HG03354 (cell line): ENCODE measurements around the gene UPF1.
"Not testable (repeated sequence)": the region's sequence is repeated elsewhere in the genome, so short reads cannot be mapped to it uniquely, and the experiment has no call there.

ENCODE experiments used
- ATAC-seq: cut with Tn5 transposase; IDR thresholded peaks from one replicate; pipeline ENCODE4 v1.9.1; 2021; ENCODE audit warnings: mild to moderate bottlenecking; ENCODE audit not compliant: unreplicated experiment, poor library complexity, severe bottlenecking

The UPF1 gene

GRCh38 chr19:18894254-18895037, 62.7 kb downstream of the UPF1 start:
- ATAC-seq: no peak

- ATAC-seq: no peak
These were observed 63.5 kb downstream of the UPF1 start for GRCh38 chr19:18895038-18895823.

GRCh38 chr19:18895824-18896341, 64.1 kb downstream of the UPF1 start, which contains the start of gene CERS1:
Gene CERS1 (minus strand): TSS chr19:18896158. CDS start chr19:18896072, 86 bp downstream.
- no peak for ATAC-seq

- ATAC-seq: no peak
These were observed 64.7 kb downstream of the UPF1 start for GRCh38 chr19:18896421-18896841.

GRCh38 chr19:18897094-18898029, 65.6 kb downstream of the UPF1 start:
- no peak for ATAC-seq

- no peak for ATAC-seq
These were observed 66.4 kb downstream of the UPF1 start for GRCh38 chr19:18898081-18898606.

- no peak for ATAC-seq
These were observed 67.0 kb downstream of the UPF1 start for GRCh38 chr19:18898607-18899408.

- ATAC-seq: no peak
These were observed 68.1 kb downstream of the UPF1 start for GRCh38 chr19:18899624-18900560.

- no peak for ATAC-seq
These were observed 69.1 kb downstream of the UPF1 start for GRCh38 chr19:18900700-18901481.

- no peak for ATAC-seq
These were observed 69.7 kb downstream of the UPF1 start for GRCh38 chr19:18901491-18901890.

GRCh38 chr19:18902519-18902918, 70.8 kb downstream of the UPF1 start:
- ATAC-seq: not testable (repeated sequence)

- no peak for ATAC-seq
These were observed 71.6 kb downstream of the UPF1 start for GRCh38 chr19:18903156-18904037.

GRCh38 chr19:18904334-18905057, 72.7 kb downstream of the UPF1 start:
- no peak for ATAC-seq

GRCh38 chr19:18905058-18905456, 73.3 kb downstream of the UPF1 start:
- ATAC-seq: no peak

- no peak for ATAC-seq
These were observed 73.9 kb downstream of the UPF1 start for GRCh38 chr19:18905513-18906236.
